SW480 (cell line): ENCODE measurements around the gene DCLRE1B.

ENCODE experiments used
- DNase-seq: peaks from one replicate; pipeline ENCODE4 v3.0.0-alpha.2; 2016; ENCODE audit warnings: low spot score

The DCLRE1B gene

DNA sequence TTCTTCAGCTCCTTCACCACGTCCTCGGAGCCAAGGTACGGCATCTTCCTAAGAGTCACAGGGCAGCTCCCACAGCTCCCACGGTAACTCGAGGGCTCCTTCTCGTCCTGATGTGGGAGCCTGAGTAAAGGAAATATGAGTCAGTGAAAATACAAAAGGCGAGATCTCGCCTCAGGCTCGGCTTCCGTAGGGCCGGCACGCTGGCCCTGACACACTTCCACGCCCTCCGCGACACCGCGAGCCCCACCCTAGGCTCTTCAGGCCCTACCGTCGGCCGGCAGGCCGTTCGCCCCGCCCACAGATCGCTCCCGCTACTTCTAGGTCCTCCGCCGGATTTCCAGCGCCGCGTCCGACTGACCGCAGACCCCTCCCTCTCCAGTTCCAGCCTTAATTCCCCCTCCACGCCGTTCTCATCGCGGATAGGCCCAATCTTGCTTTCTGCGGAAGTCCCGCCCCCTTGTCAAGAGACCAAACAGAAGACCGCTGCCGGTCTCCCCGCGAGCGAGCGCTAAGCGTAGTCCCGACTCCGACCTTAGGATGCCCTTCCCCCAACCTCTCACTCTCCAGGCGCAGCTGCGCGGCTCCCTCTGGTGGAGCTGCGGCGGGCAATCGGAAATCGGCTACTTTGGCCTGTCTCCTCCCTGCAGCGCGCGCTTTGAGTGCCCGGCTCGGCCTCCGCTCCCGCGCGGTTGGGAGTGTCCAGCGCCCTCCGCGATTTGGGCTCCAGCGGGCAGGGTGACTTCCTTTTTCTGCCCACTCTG is at the start of gene DCLRE1B, which contains the start of gene AP4B1:
TSS of gene DCLRE1B (plus strand) at position 653 of the 761 bp plus-strand sequence. CDS start 261 bp downstream, outside the sequence.
TSS of gene AP4B1 (minus strand) at position 126 of the 761 bp plus-strand sequence. CDS start at position 44, 82 bp downstream.
- DNase-seq = peak; percentile 99

DNA sequence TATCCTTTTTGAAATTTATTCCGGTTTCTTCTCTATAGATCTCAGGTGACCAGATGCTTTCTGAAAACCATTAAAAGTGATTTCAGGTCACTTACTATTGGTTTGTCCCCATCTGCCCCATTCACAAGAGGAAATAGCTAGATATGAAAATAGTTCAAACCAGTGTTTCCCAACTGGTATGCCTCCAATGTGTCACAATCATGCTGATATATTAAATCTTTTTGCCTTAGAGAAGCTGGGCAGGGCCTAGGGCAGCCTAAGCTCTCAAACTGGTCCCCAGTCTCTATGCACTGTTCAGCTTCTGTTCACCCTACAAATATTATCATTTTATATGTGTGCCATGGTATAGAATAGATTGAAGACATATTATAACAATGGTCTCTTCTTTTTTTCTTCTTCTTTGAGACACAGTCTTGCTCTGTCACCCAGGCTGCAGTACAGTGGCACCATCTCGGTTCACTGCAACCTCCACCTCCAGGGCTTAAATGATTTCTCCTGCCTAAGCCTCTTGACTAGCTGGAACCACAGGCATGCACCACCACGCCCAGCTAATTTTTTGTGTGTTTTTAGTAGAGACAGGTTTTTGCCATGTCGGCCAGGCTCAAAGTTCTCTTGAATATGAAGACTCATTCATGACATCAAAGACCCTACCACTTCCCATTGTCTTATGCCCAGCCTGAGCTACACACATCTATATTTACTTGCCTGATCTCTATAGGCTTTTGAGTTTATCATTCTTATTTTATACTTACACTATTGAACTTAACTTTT is 49.3 kb upstream of the DCLRE1B start:
- DNase-seq = peak; percentile 75

- no peak for DNase-seq
Measured at GRCh38 chr1:113856401-113856790, 48.7 kb upstream of the DCLRE1B start.

GRCh38 chr1:113857776-113858175 is 47.4 kb upstream of the DCLRE1B start:
- no peak for DNase-seq

GRCh38 chr1:113858418-113858817 is 46.7 kb upstream of the DCLRE1B start:
- DNase-seq = no peak

DNA sequence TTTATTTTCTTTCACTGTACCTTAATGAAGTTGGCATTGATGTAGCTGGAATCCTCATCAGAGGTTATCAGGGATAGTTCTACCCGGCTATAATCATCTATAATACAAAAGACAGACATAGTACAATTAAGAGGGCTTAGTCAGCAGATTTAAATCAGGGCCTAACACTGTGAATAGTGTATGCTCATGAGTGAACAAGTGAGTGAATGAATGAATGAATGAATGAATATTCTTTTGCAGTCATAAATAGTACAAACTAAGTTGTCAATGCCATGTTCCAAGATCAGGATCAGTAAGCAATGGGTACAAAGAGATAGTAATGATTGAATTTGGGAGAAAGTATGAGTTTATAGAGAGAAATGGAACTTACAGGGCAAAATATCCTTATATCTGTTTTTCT is 46.1 kb upstream of the DCLRE1B start:
- no peak for DNase-seq

DNA sequence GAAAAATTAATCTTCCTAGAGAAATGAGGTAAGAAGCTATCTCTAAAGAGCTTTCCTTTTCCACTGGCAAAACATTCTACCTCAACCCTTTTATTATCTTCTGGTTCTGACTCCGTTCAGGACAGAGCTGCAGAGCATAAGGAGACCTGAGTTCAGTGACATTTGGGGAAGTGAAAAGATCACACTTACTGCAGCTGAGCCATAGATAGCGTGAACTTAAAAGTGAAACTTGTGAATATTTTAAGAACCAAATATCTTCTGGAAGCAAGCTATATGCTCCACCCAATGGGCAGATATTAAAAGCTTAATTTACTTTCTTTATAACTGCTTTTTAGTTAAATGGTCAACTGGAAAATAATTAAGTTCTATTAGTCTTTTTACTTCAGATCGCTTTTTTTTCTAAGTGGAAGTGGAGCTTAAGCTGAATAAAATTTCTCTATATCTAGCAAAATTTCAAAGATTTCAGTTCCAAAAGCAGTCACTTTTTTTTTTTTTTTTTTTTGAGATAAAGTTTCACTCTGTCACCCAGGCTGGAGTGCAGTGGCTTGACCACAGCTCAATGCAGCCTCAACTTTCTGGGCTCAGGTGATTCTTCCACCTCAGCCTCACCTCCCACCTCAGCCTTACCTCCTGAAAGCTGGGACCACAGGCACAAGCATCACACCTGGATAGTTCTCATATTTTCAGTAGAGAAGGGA is 45.5 kb upstream of the DCLRE1B start:
- DNase-seq = no peak

DNA sequence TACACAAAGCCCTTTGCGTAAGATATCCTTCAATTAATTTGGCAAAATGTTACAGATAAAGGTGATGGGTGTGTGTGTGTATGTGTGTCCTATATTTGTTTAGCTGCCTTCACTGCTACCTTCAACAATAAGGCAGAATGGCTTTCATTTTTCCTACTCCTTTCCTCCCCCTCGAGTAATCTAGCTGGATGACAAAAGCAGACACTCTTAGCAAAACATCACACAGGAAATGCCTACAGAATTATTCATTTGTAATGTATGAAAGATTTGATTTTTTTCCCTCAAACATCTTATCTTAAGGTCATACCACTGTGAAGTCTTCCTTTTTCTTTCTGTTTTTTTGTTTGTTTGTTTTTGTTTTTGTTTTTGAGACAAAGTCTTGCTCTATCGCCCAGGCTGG is 44.2 kb upstream of the DCLRE1B start:
- no peak for DNase-seq

DNA sequence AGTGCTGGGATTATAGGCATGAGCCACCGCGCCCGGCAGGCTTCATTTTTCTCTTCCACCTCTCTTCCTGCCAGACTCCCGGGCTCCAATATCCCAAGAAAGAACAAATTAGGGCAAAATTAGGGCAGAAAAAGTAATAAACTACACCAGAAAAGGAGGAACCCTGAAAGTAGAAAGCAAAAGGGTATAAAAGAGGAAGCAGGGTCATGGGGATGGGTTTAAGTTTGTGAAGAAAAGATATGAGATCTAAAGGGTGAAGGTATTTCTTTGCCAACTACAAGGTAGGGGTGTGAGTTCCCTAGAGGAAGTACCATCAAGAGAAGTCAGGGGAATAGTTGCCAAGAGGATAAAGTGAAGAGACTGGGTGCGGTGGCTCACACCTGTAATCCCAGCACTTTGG is 43.5 kb upstream of the DCLRE1B start:
- no peak for DNase-seq

DNA sequence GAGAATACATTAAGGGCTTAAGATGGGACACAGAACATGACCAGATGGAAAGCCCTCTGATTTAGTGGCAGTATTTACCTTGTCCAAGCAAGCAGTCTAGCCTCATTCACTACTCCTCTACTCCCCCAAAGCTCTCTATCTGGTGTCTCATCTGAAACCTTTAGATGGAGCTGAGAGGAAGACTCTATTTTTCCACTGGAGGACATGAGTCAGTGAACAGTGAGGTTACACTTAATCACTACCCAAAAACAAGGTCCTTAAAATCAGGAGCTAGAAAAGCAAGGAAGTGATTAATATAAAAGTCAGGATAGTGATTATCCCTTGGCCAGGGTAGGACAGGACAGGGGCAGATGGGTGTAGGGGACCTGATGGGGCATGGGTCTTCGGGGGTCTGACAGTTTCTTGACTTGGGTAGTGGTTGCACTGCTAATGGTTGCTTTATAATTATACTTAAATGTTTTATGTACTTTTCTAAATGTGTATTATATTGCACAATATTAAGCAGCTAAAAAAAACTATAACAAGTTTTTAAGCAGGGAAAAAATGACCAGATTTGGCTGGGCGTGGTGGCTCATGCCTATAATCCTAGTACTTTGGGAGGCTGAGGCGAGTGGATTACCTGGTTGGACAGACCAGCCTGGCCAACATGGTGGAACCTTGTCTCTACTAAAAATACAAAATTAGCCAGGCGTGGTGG is 36.6 kb upstream of the DCLRE1B start:
- no peak for DNase-seq

DNA sequence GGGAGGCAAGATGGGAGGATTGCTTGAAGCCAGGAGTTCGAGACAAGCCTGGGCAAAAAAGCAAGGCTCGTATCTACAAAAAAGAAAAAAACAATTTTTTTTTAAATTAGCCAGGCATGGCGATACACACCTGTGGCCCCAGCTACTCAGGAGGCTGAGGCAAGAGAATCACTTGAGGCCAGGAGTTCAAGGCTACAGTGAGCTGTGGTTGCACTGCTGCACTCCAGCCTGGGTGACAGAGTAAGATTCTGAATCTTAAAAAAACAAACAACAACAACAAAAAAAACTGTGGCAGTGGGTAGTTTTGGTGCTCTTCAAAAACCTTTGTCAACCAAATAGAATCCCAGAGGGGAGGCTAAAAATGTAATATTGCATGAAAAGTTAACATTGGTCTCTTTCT is 34.3 kb upstream of the DCLRE1B start:
- no peak for DNase-seq

DNA sequence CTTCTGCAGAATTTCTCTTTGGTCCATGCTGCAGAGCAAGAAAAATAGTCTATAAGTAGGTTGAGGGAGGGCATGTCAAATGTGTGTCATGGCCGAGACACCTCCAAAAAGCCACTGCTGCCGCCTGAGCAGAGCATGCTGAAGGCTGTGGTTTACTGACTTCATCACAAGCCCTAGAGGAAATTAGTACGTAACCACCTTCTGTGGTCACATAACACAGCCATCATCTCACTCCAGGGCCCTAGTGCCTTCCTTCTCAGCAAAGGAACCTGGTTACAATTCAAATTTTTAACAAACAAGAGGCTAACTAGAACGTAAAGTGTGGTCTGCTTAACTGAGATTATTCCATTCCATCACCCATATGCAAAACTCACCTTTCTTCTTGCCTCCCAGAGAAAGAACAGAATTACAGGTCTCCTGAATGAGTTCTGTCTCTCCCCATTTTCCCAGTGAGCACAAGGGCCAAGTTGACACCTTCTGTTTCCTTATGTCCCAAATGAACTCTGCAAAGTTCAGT is 33.5 kb upstream of the DCLRE1B start, which contains the start of gene PTPN22:
TSS of gene PTPN22 (minus strand) at position 116 of the 517 bp plus-strand sequence.
- DNase-seq = peak; percentile 67

- DNase-seq = no peak
Measured at GRCh38 chr1:113872219-113872935, 32.7 kb upstream of the DCLRE1B start.

- DNase-seq = peak; percentile 37
Measured at GRCh38 chr1:113874012-113874879, 30.9 kb upstream of the DCLRE1B start.

DNA sequence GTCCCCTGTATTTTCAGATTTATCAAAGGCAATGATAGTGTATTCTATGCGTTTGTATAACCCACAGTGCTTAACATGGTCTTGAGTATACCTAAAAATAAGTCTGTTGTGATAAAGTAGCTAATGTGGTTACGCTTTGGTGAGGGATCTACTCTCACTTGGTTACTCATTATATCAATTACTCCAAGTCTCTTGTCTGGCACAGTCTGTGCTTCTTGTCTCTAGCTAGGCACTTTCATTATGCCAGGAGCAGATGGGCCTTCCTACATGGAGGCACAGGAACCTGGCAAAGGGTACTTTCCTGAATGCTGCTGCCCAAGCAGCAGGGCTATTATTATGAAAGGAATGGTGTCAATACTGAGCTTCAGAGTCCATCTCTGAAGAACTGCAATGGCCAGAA is 29.4 kb upstream of the DCLRE1B start:
- DNase-seq = no peak

GRCh38 chr1:113876176-113876575 is 28.9 kb upstream of the DCLRE1B start:
- DNase-seq = no peak

DNA sequence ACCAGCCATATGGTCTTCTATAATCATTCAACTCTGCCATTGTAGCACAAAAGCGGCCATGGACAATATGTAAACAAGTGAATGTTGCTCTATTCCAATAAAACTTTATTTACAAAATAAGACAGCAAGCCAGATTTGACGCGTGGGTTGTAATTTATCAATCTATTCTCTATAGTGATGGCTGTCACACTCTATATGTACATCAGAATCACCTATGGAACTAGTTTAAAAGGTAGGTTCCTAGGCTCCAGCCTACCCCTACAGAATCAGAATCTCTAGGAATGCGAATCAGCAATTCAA is 25.4 kb upstream of the DCLRE1B start:
- no peak for DNase-seq

DNA sequence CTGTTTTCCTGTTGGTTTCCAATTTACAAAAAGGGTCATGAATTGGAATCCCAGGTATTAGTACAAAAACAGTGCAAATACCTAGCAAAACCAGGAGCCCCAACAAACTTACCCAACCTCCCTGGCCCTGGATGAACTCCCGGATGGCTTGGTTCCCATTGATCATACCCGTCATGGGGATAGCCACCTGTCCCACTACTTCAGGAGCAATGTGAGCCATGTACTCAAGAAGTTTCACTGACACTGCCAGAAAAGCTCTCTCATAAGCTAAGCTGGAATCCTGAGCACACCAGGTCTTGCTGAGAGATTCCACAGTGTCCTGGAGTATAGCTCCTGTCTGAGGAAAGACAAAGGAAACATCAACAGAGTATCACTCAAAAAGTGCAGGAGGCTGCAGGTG is 23.5 kb upstream of the DCLRE1B start:
- DNase-seq = no peak

GRCh38 chr1:113886417-113887401 is 18.4 kb upstream of the DCLRE1B start:
- peak; percentile 66 for DNase-seq
